Measurements from ENCODE around the gene HBEGF. TPM values are rescaled to one million over a fixed set of nuclear protein-coding genes. Genes with fewer than 3 reads are reported as not detected.

HBEGF gene
- total RNA-seq, 1 donor from 2014 or later = 2.2 TPM

GRCh38 chr5:140296289-140296688, 50.1 kb downstream of the HBEGF start:
- TF ChIP-seq CTCF (conservative IDR thresholded peaks at IDR 0.05) = no peak
- Mint-ChIP-seq H3K27me3 (ENCODE audit: low read depth) (no peaks in the 10 kb centered on the region), H3K4me3 (peak overlapping the region; percentile 56), H3K27ac (ENCODE audit: unreplicated experiment) (no peak overlapping the region), H3K4me1 (peaks cover 50% of the 10 kb centered on the region), H3K9me3 (no peaks in the 10 kb centered on the region), H3K36me3 (ENCODE audit: low read depth) (peaks cover 3% of the 10 kb centered on the region)
- DNase-seq (ENCODE audit: low read depth, low spot score) = no peak

GRCh38 chr5:140295414-140295813, 51.0 kb downstream of the HBEGF start:
- DNase-seq (ENCODE audit: low read depth, low spot score) = no peak
- H3K27me3 Mint-ChIP-seq (ENCODE audit: low read depth) = no peaks in the 10 kb centered on the region
- H3K9me3 Mint-ChIP-seq = no peaks in the 10 kb centered on the region
- peak overlapping the region; percentile 3 for H3K4me3 Mint-ChIP-seq
- TF ChIP-seq CTCF (conservative IDR thresholded peaks at IDR 0.05) = no peak
- peaks cover 3% of the 10 kb centered on the region for H3K36me3 Mint-ChIP-seq (ENCODE audit: low read depth)
- H3K4me1 Mint-ChIP-seq = peaks cover 43% of the 10 kb centered on the region
- H3K27ac Mint-ChIP-seq (ENCODE audit: unreplicated experiment) = no peak overlapping the region

- H3K36me3 Mint-ChIP-seq (ENCODE audit: low read depth) = no peaks in the 10 kb centered on the region
- no peaks in the 10 kb centered on the region for H3K27me3 Mint-ChIP-seq (ENCODE audit: low read depth)
- no peak overlapping the region for H3K4me3 Mint-ChIP-seq
- no peaks in the 10 kb centered on the region for H3K9me3 Mint-ChIP-seq
- DNase-seq (ENCODE audit: low read depth, low spot score) = no peak
- H3K27ac Mint-ChIP-seq (ENCODE audit: unreplicated experiment) = no peak overlapping the region
- peaks cover 41% of the 10 kb centered on the region for H3K4me1 Mint-ChIP-seq
- TF ChIP-seq CTCF (conservative IDR thresholded peaks at IDR 0.05) = no peak
Measured at GRCh38 chr5:140294753-140295152, 51.6 kb downstream of the HBEGF start.

- Mint-ChIP-seq H3K27ac (ENCODE audit: unreplicated experiment) (no peak overlapping the region), H3K4me3 (no peak overlapping the region), H3K27me3 (ENCODE audit: low read depth) (no peaks in the 10 kb centered on the region), H3K9me3 (no peaks in the 10 kb centered on the region), H3K4me1 (peaks cover 41% of the 10 kb centered on the region), H3K36me3 (ENCODE audit: low read depth) (no peaks in the 10 kb centered on the region)
- no peak for DNase-seq (ENCODE audit: low read depth, low spot score)
- TF ChIP-seq CTCF (conservative IDR thresholded peaks at IDR 0.05) = no peak
Measured at GRCh38 chr5:140293849-140294100, 52.6 kb downstream of the HBEGF start.

- H3K4me3 Mint-ChIP-seq = peak overlapping the region; percentile 28
- no peak for DNase-seq (ENCODE audit: low read depth, low spot score)
- no peaks in the 10 kb centered on the region for H3K36me3 Mint-ChIP-seq (ENCODE audit: low read depth)
- peaks cover 39% of the 10 kb centered on the region for H3K4me1 Mint-ChIP-seq
- TF ChIP-seq CTCF (conservative IDR thresholded peaks at IDR 0.05) = no peak
- H3K27ac Mint-ChIP-seq (ENCODE audit: unreplicated experiment) = no peak overlapping the region
- H3K9me3 Mint-ChIP-seq = no peaks in the 10 kb centered on the region
- H3K27me3 Mint-ChIP-seq (ENCODE audit: low read depth) = no peaks in the 10 kb centered on the region
Measured at GRCh38 chr5:140293091-140293848, 53.1 kb downstream of the HBEGF start.

Data from neural crest cell (in vitro differentiated cells).